Activated naive CD4-positive, alpha-beta T cell (primary cell): Measurements from ENCODE around the gene GGACT.
"Not testable (repeated sequence)": the region's sequence is repeated elsewhere in the genome, so short reads cannot be mapped to it uniquely, and the experiment has no call there.

Experiments used
- DNase-seq, 4 experiments: peaks; one replicate each; lab custom pipeline; 2025; lab: John Stamatoyannopoulos, UW

Gene GGACT

DNA sequence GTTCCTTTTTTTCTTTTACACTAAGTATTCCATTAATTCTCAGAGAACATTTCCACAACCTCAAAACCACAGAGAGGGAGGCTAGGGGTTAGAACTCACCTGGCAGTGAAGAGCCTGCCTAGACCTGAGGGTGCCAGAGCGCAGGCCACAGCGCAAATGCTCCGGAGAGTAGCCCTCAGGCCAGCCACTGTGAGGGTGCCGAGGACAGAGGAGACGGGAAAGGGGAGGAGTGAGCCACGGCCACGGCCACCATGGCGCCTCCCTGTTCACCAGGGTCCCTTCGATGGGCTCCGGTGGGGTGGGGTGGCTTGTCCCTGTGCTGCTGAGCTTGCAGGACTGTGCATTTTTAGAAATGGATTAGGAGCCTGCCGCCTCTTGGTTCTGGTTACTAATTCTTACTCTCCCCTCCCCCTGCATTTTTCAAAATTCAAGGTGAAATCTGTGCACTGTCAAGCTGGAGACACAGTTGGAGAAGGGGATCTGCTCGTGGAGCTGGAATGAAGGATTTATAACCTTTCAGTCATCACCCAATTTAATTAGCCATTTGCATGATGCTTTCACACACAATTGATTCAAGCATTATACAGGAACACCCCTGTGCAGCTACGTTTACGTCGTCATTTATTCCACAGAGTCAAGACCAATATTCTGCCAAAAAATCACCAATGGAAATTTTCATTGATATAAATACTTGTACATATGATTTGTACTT, 58.8 kb downstream of the GGACT start:
- no peak for DNase-seq

- DNase-seq, result no peak
These were observed 59.8 kb downstream of the GGACT start for GRCh38 chr13:100528820-100529219.

DNA sequence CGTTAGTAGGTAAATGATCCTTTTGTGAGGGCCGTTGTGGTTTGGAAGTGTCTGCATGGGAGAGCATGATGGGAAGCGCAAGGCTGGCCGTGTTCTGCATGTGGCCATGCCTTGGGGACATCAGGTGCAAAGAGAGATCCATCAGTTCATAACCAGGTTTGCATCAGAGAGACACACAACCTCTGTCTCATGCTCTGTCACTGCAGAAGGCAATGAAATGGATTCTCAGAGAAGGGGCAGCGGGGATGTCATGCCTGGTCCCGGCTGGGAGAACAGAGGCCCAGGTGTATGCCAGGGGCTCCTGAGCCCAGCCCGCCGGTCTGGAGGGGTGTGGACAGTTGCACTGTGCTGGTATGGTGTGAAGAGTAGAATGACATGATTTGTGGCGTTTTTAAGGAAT, 60.2 kb downstream of the GGACT start:
- DNase-seq, result no peak

DNA sequence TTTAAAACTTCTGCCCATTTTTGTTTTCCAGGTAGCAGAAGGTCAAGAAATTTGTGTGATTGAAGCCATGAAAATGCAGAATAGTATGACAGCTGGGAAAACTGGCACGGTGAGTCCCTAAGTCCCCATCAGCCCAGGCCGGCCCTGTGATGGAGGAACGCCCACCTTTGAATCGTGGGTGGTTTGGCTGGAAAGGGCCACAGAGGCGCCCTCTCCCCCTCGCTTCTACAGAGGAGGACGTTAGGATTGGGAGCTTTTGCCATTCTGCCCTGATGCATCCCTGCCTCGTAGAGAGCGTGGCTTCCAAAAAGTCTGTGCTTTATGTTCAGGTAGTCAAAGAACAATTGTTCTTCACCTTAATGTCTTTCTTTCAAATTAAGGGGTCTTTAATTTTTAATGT, 60.9 kb downstream of the GGACT start:
- DNase-seq, result no peak

GRCh38 chr13:100526318-100527000, 62.1 kb downstream of the GGACT start:
- no peak for DNase-seq

- DNase-seq, result no peak
These were observed 62.9 kb downstream of the GGACT start for GRCh38 chr13:100525453-100526317.

DNA sequence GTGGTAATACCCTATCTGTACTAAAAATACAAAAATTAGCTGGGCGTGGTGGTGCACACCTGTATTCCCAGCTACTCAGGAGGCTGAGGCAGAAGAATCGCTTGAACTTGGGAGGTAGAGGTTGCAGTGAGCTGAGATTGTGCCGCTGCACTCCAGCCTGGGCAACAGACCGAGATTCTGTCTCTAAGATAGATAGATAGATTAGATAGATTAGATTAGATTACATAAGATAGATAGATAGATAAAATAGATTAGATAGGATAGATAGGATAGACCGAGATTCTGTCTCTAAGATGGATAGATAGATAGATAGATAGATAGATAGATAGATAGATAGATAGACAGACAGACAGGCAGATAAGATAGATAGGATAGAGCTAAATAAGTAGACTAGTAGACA, 63.9 kb downstream of the GGACT start:
- DNase-seq, result not testable (repeated sequence)

GRCh38 chr13:100523981-100524386, 64.6 kb downstream of the GGACT start:
- no peak for DNase-seq

- DNase-seq, result no peak
These were observed 65.2 kb downstream of the GGACT start for GRCh38 chr13:100523411-100523810.

DNA sequence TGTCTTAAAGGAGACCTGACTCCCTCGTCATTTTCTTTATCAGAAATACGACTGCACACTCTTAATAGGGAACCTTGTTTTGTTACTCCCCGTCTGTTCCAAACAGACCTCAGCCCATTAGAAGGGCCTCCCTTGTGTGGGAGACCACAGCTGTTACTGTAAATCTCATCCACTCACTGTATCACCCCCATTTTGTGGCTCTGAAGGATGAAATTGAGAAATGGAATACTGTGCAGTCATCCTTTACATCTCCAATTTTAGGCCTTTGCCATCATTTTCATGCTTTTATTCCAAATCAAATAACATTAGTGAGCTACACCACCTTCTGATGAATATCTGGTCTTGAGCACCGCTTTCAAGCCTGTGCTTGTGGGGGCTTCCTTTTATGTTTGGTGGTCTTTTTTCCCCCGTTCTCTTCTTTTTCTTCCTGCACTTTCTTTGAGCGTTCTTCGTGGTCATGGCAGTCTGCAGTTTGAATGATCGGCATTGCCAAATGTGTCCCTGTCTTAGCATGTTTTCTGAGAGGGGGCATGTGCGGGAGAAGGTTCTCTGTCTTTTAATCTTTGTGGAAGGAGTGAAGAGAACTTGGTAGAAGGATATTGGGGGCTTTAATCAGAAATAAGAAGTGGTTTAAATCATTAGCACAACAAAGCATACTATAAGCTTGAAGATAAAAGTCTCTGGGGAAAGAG, 65.8 kb downstream of the GGACT start:
- no peak for DNase-seq

DNA sequence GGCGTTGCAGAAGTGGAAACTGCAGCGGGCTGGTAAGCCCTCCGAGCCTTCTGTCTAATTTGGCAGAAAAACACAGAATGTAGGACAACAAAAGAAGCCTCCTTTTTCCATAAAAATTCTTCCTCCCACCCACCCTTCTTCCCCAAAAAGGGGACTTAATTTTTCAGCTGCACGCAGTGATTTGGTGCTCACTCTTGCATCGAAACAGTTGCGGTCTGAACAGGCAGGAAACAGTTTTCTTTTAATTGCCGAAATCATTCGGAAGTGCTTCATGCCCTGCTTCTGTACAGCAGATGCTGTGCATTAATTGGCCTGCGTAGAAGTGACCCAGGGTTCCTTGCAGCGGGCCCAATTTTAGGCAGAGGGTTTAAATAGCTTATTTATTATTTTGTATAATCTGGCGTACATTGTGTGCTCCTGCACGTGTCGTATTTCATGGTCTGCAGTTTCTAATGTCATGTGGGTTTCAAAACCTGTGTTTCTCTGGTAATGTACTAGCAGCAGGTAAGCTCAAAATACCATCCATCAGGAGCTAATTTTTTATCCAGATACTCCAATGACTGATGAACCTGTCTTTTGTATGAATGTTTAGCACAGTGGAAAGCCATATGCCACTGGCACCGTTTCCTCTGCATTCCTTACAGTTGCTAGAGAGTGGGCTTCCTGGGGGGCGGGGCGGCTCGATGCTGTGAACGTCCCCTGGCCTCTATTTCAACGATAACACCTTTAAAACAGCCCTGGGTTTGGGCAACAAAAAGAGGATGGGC, 66.6 kb downstream of the GGACT start:
- DNase-seq, result no peak

GRCh38 chr13:100520936-100521850, 67.4 kb downstream of the GGACT start:
- DNase-seq, result no peak

DNA sequence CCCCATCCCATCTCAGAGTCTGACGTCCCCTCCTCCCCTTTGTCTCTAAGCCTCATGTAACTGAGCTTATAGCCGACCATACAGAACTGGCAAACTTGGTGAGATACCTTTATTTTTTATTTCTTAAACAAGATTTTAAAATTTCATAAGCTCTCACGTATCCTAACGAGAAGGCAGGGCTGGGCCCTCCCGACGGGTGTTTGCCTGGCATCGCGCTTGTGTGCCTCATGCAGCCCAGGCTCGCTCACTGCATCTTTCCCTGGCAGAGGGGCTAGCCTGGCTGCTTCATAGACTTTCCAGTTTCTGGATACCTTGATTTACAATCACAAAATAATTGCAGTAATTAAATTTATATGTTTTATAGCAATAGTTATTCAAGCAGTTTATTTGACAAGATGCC, 69.0 kb downstream of the GGACT start:
- DNase-seq, result no peak

GRCh38 chr13:100518394-100519062, 70.1 kb downstream of the GGACT start:
- DNase-seq, result no peak

- no peak for DNase-seq
These were observed 70.9 kb downstream of the GGACT start for GRCh38 chr13:100517728-100518127.

DNA sequence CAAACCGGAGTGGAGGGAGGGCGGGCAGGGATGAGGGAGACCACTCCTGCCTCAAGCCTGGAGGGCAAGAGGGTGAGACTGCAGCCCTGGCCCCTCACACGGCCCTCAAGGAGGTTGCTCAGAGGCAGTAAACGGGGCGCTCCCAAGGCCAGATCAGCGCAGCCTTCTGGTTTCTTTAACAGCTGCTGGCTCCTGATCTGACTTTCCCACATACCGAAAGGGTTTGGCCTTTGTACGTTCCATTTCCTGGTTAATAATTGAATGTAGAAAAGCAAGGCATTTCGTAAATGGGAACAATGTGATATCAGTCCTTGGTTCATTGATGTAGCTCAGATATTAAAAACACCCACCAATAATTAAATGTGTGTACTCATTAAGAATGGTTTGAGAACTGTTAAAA, 71.5 kb downstream of the GGACT start:
- no peak for DNase-seq

DNA sequence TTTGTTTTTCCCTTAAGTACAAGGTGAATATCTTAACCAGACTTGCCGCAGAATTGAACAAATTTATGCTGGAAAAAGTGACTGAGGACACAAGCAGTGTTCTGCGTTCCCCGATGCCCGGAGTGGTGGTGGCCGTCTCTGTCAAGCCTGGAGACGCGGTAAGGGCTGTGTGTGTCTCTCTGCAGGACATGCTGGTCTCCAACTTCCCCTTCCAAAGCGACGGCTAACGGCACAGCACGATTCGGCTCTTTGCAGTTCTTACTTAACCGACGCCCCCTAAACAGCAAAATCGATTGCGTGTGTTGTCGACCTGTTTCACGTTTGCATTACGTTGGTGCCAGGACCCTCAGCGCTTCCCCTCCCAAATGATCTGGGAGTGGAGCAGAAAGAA, 73.2 kb downstream of the GGACT start:
- no peak for DNase-seq

DNA sequence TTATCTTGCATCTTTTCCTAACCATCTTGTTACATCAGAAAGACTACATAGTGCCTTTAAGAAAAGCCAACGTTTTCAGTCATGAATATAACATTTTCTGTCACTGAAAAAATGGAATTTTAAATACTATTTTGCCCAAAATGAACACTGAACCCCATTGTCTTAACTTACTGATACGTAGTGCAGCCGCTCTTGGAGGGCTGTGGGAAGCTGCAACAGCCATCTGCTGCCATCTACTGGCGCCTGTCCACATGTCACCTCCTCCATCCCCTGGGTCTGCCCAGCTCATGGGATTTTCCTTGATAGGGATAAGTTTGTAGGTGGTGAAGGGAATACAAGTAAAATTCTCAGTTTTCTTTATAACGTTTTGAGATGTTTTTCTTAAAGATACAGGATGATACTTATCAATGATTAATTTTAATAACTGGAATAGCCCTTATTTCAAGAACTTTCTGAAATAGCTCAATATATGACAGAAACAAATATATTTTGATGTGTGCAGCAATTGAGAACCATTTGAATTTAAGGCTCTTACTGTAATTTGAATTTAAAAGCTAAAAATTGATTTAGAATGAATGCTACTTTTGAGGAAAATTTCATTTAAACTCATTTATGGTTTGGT, 73.7 kb downstream of the GGACT start:
- DNase-seq, result peak; percentile 13 to 66 (median 43)

DNA sequence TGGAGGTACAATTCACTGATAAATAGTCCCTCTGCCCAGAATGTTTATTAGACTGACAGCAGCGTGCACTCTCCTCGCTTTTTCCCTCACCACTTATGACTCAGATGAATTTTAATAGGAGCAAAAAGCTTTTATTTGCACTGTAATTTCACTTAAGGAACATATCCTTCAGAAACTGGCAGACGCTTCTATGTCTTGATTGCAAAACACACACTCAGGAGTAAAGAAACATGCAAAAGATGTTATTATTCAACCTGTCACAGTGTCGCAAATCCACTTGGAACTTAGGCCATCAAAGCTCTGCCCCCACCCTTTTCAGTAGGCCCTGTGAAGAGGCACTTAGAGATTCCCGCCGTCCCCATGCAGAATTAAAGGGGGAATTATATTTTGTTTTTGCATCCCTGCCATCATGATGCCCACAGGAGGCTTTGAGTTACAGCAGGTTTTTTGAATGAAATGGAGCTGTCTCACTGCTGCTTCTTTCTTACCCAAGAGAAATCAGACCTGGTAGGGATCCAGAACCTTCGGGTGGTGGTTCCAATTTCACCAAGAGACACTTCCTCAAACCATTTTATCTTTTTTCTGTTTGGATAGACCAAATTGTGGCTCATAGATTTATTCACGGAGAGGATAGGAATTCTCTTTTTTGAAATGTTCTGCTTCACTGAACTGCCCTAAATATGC, 74.5 kb downstream of the GGACT start:
- no peak for DNase-seq
